Colonic mucosa (tissue), 4 donors: ENCODE results near the gene OGA. TPM values are rescaled to one million over a fixed set of nuclear protein-coding genes. Genes with fewer than 3 reads are reported as not detected.

ENCODE experiments used
- DNase-seq: peaks from one replicate; pipeline ENCODE4 v3.0.0-alpha.2; 2020
- H3K27ac ChIP-seq: fragments of 200-600 bp; one replicate; pipeline ENCODE4 v1.8.0; 2021
- H3K27me3 ChIP-seq: fragments of 200-600 bp; one replicate; pipeline ENCODE4 v1.8.0; 2021
- H3K36me3 ChIP-seq: fragments of 200-600 bp; one replicate; pipeline ENCODE4 v1.8.0; 2021
- H3K4me1 ChIP-seq: fragments of 200-600 bp; one replicate; pipeline ENCODE4 v1.8.0; 2021; ENCODE audit warnings: mild to moderate bottlenecking
- H3K4me3 ChIP-seq: fragments of 200-600 bp; one replicate; pipeline ENCODE4 v1.8.0; 2021
- H3K9ac ChIP-seq, 2 donors: one replicate each; pipeline ENCODE4 v1.7.0; 2013; ENCODE audit warnings: control low read depth in 2 of 2, low read depth in 2 of 2, low read length in 2 of 2
- H3K9me3 ChIP-seq: fragments of 200-600 bp; one replicate; pipeline ENCODE4 v1.8.0; 2021
- CTCF ChIP-seq: fragments of 200-600 bp; IDR thresholded peaks from one replicate; pipeline ENCODE4 v1.8.0; 2022; ENCODE audit warnings: antibody characterized with exemption, mild to moderate bottlenecking
- intact Hi-C: fragments of 100-400 bp; cut with DNase I; formaldehyde crosslinking; loops from one replicate; pipeline ENCODE4 v1.14.1; 2022
- total RNA-seq, 2 donors: library from RNA; stranded (reverse); fragmentation: NEBNext Ultra II Directional in 1 of 2; extraction: Animal tissue kit (Norgen Biotek cat#: 25700) in 1 of 2; gene quantifications; one replicate each; pipeline ENCODE4 v1.2.1, GENCODE V29; 2021
- donor health status: healthy.
- donor health status: DM: no; HTN: no; CAD: no.
- donor health status: DM: no; HTN: no; CAD: no.

Gene OGA
- total RNA-seq, 2 donors from 2014 or later, result 70.4 to 77.8 TPM

- no peak for TF ChIP-seq CTCF
- H3K36me3 ChIP-seq, result no peaks in the 10 kb centered on the region
- DNase-seq, result no peak
Measured at GRCh38 chr10:101856626-101857025, 38.4 kb upstream of the OGA start.

DNA sequence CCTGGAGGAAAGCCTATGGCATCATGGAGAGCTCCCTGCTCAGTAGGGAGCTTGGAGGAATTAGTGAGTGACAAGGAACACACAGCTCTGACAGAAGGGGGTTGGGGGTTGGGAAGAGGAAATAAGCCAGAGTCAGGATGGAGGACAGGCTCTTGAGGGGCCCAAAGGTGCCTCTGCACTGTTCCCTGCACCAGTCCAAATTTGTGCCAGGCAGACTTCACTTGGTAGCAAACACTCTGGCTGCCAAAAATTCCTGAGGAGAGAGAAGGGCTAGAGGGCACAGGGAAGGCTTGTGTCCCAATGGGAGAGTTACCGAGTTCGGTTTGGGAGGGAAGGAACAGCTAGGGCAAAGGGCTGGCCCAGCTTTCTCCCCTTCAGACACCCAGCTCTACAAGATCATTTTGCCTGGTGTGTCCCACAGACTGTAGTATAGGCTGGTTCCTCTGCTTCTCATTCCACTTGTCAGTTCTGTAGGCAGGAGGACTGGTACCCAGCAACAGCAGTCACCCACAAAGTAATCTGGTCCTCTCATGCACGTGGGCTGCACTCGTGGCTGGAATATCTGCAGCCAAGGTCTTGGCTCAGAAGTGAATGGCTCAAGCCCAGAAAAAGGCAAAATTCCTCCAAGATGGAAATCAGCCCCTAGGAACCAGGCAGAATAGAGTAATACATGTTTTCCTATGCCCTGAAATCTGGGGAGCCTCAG lies 33.3 kb upstream of the OGA start:
- no peak overlapping the region for H3K9ac ChIP-seq
- no peaks in the 10 kb centered on the region for H3K4me1 ChIP-seq
- H3K9me3 ChIP-seq, result no peaks in the 10 kb centered on the region
- DNase-seq, result no peak
- no peak overlapping the region for H3K4me3 ChIP-seq
- TF ChIP-seq CTCF, result no peak
- H3K27ac ChIP-seq, result no peak overlapping the region
- H3K27me3 ChIP-seq, result no peaks in the 10 kb centered on the region
- intact Hi-C loops, result no loop called here
- no peaks in the 10 kb centered on the region for H3K36me3 ChIP-seq

More at GRCh38 chr10:101856626-101857025, 38.4 kb upstream of the OGA start:
- Histone ChIP-seq H3K9ac (no peak overlapping the region), H3K4me3 (no peak overlapping the region), H3K4me1 (no peaks in the 10 kb centered on the region), H3K27me3 (no peaks in the 10 kb centered on the region), H3K9me3 (no peaks in the 10 kb centered on the region), H3K27ac (no peak overlapping the region)
- intact Hi-C loops, result no loop called here

DNA sequence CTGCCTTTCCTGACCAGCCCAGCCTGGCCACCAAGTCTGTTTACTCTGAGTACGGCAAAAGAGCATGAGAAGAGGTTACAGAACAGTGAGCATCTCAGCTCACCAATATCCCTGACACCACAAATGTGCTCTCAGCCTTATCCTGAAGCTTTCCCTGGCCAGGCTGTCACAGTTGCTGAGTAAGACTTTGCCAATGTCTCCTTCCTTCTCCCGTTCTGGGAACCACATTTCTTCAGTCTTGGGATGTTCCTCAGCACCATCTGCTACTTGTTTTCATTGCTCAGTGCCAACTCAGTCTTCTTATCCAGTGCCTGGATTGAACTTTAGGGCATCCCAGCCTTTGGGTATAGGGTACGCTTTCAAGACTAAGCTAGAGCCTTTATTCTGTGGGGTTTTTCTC lies 32.5 kb upstream of the OGA start:
- Histone ChIP-seq H3K4me3 (no peak overlapping the region), H3K4me1 (no peaks in the 10 kb centered on the region), H3K27ac (no peak overlapping the region), H3K9me3 (no peaks in the 10 kb centered on the region), H3K27me3 (no peaks in the 10 kb centered on the region), H3K36me3 (no peaks in the 10 kb centered on the region), H3K9ac (no peak overlapping the region)
- no peak for DNase-seq
- no peak for TF ChIP-seq CTCF
- intact Hi-C loops, result no loop called here

GRCh38 chr10:101848894-101849351 lies 30.7 kb upstream of the OGA start:
- Histone ChIP-seq H3K36me3 (no peaks in the 10 kb centered on the region), H3K27me3 (no peaks in the 10 kb centered on the region), H3K9ac (no peak overlapping the region), H3K4me1 (no peaks in the 10 kb centered on the region), H3K4me3 (no peak overlapping the region), H3K9me3 (no peaks in the 10 kb centered on the region), H3K27ac (no peak overlapping the region)
- TF ChIP-seq CTCF, result no peak
- no peak for DNase-seq
- intact Hi-C loops, result no loop called here

- TF ChIP-seq CTCF, result no peak
Measured at GRCh38 chr10:101848408-101848807, 30.2 kb upstream of the OGA start.

More at GRCh38 chr10:101848408-101848807, 30.2 kb upstream of the OGA start:
- Histone ChIP-seq H3K9ac (no peak overlapping the region), H3K36me3 (no peaks in the 10 kb centered on the region), H3K27me3 (no peaks in the 10 kb centered on the region), H3K4me1 (no peaks in the 10 kb centered on the region), H3K4me3 (no peak overlapping the region), H3K27ac (no peak overlapping the region), H3K9me3 (no peaks in the 10 kb centered on the region)
- no peak for DNase-seq
- intact Hi-C loops, result no loop called here
